ENCODE results near the gene ZNFX1.

ZNFX1 gene

DNA sequence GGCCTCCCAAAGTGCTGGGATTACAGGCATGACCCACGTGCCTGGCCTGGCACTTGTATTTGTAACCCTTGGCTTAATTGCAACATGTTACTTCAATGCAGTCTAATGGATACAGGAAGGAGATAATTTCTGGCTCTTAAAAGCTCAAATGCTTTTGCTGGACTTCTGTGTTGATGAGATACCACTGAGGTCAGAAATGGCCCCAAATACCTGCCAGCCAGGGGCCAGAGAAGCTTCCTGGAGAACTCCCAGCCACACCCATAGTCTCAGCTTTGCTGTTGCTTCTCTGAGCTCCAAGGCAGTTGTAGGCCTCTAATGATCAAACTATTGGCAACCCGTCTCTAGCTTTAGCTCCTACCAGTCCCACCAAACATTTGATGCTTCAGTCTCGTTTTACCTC is 14.2 kb upstream of the ZNFX1 start:
- no peak for DNase-seq (ENCODE audit: low read depth)

GRCh38 chr20:49291200-49291599 is 13.3 kb upstream of the ZNFX1 start:
- DNase-seq (ENCODE audit: low read depth) = no peak

DNA sequence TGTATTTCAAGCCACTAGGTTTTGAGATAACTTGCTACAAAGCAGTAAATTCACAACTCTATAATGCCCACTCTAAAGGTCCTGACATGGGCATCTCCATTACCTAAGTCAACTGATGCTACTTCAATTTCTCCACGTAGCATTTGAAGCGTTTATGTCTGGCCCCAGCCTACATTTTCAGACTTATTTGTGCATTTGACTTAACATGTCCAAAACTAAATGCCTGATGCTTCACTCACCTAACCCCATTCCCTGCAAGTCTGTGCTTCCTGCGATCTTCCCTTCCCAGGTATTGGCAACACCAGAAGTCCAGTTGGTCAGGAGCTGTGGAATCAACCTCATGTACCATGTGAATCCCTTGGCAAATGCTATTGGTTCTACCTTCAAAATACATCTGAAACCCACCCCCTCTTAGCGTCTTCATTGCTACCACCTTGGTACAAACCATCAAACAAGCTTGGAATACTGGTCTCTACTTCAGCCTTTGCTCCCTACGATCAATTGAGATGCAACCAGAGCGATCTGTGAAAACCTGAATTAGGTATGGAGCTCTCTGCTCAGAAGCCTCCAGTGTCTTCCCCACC is 12.8 kb upstream of the ZNFX1 start:
- DNase-seq (ENCODE audit: low read depth) = no peak

DNA sequence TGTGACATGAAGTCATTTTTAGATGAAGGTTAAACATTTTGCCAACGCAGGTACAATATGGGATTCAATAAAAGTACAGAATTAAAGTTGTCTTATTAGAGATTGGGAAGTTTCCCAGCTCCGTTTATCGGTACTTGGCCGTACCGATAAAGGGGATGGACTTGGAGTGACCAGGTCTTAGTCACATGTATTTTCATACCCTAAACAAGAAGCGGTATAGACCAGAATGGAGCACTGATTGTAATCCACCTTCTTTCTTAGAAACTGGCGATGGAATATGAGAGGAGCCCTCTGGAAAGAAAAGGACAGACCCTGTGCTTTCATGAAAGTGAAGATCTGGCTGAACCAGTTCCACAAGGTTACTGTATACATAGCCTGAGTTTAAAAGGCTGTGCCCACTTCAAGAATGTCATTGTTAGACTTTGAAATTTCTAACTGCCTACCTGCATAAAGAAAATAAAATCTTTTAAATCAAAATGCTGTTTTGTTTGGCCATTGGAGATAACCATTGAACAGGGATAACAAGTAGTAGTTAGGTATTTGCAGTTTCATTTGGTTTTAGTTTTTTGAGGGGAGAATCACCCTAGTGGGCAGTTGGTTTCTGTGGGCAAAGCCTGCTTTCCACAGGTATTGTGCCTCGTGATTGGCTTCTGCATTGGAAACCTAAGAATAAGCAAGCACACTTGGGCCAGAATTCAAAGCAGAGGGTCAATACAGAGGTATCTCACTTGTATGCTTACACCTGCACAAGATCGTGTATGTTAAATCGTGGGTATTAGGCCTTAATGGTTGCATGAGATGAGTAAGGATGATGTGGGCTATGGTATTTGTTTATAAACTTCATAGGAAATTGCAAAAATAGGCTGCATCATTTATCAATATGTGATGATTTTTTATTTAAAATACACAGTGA is 11.2 kb upstream of the ZNFX1 start:
- no peak for DNase-seq (ENCODE audit: low read depth)

GRCh38 chr20:49288250-49288751 is 10.4 kb upstream of the ZNFX1 start:
- DNase-seq (ENCODE audit: low read depth) = no peak

DNA sequence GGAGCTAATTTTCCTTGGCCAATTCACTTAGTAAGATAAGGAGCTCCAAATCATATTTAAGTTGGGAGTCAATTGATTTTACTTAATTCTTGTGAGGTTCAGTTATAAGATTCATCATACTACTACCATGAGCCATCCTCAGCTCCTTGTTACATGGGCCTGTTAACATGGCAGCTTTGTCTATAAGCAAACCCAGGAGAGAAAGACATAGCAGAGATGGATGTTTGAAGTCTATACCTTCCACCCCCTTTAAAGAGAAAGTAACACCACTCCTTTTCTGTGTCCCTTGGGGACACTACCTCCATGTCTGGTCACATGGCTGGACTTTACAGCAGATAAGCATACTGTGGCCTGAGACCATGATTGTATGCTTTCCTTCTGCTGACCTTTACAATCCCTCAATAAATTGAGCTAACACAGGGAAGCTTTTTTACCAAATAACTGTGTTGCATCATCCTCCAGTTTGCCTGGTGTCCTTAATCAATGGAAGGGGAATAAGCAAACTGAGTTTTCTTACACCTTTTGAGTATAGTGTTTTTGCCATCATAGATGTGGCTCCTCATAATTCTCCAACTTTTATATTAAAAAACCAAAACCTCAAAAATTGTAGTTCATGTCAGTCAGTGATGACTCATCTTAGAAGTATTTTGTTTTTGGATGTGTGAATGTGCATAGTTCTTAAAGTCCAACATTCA is 9.8 kb upstream of the ZNFX1 start:
- DNase-seq (ENCODE audit: low read depth) = no peak

DNA sequence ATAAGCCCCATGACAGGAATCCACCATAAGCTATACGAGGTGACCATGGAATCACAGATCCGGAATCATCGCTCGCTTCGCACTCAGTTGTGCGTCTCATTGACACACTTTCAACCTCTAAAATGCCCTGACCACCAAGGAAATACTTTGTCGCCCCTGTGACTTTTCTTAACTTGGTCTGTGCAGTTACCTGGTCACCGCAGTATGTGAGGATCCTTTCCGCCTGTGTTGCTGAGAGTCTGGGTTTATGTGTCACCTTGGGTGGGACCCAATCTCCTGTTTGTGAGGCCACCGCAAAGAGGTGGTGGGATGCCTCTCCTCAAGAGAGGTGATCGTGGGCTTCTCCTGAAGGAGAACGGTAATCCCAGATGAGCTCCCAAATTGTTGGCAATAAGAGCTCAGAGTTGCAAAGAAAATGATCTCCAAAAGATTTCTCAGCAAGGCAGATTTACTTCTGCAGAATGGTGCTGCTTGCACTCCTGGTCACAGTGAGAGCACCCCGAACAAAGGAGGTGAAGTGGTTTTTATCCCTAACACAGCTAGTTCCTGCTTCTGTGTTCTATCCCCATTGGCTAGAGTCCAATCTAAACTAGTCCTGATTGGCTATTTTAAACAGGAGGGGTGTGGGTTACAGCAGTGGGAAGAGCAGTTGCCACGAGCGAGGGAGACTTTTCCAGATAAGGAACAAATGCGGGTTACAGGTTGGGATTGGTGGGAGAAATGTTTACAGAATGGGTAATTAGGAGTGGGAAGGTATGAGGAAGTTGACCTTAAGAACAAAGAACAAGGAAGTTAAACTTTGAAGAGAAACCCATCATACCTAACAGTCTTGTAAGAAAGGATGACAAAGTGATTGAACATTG is 9.1 kb upstream of the ZNFX1 start:
- DNase-seq (ENCODE audit: low read depth) = no peak

GRCh38 chr20:49285813-49286494 is 8.1 kb upstream of the ZNFX1 start:
- no peak for DNase-seq (ENCODE audit: low read depth)

DNA sequence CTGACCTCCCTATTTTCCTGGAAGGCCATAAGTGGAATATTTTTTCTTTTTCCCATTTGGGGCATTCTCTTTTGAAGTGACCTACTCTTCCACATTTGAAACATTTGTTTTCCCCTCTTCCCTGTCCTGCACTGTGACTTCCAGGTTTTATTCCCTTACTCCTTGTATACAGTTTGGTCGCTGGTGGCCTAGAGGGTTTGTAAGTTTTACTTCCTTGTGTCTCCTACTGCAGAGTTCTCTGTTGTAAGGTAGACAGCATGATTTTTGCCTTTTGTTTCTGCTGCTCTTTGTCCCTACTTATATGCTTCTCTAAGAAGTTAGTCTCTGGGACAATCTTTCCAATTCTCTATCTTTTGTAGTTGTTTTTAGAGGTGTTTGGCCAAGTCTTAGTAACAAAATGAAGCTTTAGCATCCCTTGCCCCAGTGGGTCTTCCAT is 7.4 kb upstream of the ZNFX1 start:
- DNase-seq (ENCODE audit: low read depth) = no peak

DNA sequence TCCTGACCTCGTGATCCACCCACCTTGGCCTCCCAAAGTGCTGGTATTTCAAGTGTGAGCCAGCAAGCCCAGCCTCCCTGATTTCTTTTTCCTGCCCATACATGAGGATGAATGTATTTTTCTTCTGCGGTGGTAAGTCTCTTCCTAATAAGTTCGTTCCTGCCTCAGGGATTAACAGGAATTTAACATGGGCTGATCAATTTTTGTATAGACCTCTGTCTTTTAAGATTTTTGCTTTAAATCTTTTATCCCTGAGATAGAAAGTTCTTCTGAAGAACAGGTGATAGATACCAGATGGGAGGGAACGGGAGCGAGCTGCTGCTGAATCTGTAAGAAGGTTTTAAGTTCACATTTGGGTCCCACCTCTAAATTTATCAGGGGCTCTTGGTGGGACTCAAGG is 7.0 kb upstream of the ZNFX1 start:
- no peak for DNase-seq (ENCODE audit: low read depth)

- DNase-seq (ENCODE audit: low read depth) = no peak
These were observed 6.1 kb upstream of the ZNFX1 start for GRCh38 chr20:49283703-49284625.

- no peak for DNase-seq (ENCODE audit: low read depth)
These were observed 5.4 kb upstream of the ZNFX1 start for GRCh38 chr20:49283176-49283702.

- DNase-seq (ENCODE audit: low read depth) = no peak
These were observed 4.8 kb upstream of the ZNFX1 start for GRCh38 chr20:49282584-49283171.

DNA sequence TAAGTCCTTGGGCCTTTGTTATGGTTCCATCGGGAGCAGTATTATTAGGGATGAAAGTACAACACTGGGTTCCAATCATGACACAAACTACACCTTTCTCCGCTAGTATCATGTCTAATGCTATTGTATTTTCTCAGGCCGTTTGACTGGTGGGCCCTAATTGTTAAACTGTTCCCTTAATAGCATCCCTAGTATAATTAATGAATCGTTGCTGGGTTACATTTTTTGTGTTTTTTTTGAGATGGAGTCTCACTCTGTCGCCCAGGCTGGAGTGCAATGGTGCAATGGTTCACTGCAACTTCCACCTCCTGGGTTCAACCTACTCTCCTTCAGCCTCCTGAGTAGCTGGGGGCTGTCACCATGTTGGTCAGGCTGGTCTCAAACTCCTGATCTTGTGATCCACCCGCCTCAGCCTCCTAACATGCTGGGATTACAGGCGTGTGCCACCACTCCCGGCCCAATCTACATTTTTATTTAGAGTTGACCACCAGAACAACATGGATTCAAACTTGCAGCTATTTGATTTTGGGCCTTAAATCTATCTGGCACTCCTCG is 4.1 kb upstream of the ZNFX1 start:
- no peak for DNase-seq (ENCODE audit: low read depth)

DNA sequence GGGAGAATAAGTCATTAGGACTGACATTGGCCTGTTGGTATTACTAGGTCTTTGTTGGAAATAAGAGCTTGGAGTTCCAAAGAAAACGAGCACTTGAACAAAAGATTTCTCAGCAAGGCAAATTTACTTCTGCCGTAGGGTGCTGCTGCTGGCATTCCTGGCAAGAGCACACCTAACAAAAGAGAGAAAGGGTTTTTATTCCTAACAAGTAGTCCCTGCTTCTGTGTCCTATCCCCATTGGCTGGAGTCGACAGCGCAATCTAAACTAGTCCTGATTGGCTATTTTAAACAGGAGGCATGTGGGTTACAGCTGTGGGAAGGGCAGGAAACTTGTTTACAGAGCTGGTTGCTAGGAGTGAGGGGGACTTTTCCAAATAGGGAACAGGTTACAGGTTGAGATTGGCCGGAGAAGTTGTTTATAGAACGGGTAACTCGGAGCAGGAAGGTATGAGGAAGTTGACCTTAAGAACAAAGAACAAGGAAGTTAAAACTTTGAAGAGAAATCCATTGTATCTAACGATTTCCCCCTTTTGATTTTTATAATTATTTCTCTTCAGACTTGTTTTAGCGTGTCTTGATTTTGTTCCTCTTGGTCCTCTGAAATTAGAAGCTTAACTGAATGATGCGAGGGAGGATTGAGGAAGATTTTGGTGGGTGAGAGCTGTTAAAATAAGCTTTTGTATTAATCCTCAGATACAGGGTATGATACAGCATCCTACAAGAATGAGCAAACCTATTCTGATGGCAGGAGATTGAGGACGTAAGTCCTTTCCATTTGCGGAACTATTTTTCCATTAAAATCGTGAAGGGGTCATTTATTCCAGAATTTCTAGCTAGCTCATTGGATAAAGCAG is 3.4 kb upstream of the ZNFX1 start:
- DNase-seq (ENCODE audit: low read depth) = no peak

DNA sequence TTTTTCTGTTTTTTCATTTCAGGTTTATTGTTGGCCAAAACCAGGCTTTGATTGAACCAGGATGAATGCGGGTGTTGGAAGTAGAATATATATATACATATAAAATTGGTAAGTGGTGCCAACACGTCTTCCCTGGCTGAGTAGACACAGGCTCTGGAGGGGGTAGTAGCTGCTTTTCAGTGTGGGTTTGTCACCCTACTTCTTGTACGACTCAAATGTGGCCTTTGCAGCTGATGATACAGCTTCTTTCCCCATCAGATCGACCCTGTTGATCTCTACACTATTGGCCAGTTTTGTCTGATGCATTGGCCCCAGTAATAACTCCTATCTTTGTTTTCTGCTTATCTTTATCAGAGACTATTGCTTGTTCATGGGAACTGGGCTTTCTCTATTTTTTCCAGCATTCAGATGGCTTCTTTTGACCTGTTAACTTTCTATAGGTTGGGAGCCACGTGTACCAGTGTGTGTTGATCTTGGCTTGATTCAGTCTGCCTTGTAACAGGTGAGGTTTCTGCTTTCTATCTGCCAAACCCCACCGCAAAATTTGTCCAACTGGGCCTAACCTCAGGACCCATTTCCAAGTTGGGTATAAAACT is 2.7 kb upstream of the ZNFX1 start:
- no peak for DNase-seq (ENCODE audit: low read depth)

DNA sequence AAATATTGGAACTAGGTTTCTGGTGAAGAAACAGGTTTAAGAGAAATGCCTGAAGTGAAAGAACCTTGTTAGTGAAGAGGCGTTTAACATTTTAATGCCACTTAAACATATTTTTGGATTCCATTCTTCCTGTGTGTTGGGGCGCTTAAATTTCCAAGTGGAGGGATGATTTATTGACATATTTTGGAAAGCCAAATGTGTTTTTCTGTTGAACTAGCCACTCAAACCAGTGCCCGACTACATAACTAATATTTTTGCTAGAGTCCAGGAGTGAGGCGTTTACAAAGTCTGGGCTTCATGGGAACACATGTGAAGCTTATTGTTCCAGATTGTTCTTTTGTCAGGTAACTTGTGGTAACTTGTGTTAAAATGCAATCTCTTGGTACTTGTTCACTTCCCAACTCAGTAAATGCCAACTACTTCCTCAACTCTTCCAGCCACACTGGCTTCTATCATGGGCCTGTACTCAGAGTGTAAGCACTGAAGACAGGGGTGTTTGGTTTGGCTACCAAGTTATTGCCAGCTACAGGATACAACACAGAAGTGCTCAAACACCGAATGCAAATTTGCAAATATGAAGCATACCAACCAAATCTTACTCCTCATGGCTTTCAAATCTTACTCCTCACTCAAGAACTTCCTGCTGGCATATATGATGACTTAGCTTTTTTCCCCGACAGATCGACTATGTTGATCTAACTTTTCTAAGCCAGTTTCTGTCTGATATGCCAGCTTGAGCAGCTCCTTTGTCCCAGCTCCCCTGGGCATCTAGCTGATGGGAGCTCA is 2.0 kb upstream of the ZNFX1 start:
- DNase-seq (ENCODE audit: low read depth) = no peak
